Measurements from ENCODE around the gene NCS1. TPM values are rescaled to one million over a fixed set of nuclear protein-coding genes. Genes with fewer than 3 reads are reported as not detected.
"Not testable (repeated sequence)": the region's sequence is repeated elsewhere in the genome, so short reads cannot be mapped to it uniquely, and the experiment has no call there.

NCS1 gene
- total RNA-seq, 2 donors from 2014 or later: 0.12 to 0.31 TPM

DNA sequence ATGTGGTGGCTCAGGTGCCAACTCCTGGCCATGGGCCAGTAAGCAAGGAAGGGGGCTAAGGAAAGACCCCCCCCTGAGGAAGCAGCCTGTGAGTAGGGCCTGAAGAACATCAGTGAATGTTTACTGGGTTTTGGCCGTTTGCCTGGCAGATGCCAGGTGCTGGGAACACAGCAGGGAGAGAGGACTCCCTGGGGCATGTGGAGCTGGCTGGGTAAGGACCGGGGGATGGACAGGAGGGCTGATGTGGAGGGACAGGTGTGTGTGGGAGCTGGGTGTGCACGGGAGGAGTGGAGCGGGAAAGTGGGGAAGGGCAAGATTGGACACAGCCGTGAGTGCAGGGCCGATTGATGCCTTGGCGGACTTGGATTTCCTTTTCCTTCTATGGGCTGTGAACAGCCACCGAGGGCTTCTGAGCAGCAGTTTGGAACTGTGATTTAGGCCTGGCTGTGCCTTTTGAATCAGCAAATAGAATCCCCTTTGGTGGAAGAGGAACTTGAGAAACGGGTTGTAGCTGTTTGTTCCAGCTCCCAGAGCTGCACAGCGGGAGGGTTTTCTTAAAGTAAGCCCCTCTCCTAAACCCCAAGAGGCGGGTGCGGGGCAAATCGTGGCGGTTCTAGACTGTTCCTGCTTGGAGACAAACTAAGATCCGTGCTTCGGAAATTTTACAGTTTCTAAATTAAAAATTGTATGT lies 96.5 kb downstream of the NCS1 start:
- Mint-ChIP-seq H3K4me1 (peaks cover 10% of the 10 kb centered on the region), H3K27me3 (peaks cover 52% of the 10 kb centered on the region), H3K4me3 (no peak overlapping the region), H3K27ac (no peak overlapping the region), H3K36me3 (ENCODE audit: low read depth) (peaks cover 4% of the 10 kb centered on the region)
- no peaks in the 10 kb centered on the region for H3K9me3 ChIP-seq (ENCODE audit: control insufficient read depth, low read length, poor library complexity, severe bottlenecking)
- no peak for DNase-seq
- ATAC-seq: no peak

DNA sequence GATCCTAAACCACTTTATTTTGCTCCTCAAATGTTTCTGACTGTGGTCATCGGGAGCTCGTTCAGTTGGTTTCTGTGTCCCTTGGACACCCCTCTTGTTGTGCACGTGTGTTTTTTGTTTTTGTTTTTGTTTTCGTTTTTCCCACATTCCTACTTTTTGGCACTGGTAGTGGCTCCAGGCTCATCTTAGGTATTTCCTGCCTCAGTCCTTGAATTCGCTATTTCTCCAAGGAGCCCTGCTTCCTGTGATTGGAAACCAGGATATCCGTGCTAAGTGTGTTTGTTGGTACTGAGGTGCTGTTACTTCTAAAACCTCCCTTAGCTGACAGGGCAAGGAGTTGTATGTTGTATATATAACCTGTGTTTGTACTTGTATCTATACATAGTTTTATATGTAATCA lies 99.3 kb downstream of the NCS1 start:
- DNase-seq (no peak), ATAC-seq (no peak)
- H3K27ac Mint-ChIP-seq: no peak overlapping the region
- H3K9me3 ChIP-seq (ENCODE audit: control insufficient read depth, low read length, poor library complexity, severe bottlenecking): no peaks in the 10 kb centered on the region
- H3K4me3 Mint-ChIP-seq: no peak overlapping the region
- H3K36me3 Mint-ChIP-seq (ENCODE audit: low read depth): peaks cover 2% of the 10 kb centered on the region
- peaks cover 42% of the 10 kb centered on the region for H3K27me3 Mint-ChIP-seq
- peaks cover 5% of the 10 kb centered on the region for H3K4me1 Mint-ChIP-seq

DNA sequence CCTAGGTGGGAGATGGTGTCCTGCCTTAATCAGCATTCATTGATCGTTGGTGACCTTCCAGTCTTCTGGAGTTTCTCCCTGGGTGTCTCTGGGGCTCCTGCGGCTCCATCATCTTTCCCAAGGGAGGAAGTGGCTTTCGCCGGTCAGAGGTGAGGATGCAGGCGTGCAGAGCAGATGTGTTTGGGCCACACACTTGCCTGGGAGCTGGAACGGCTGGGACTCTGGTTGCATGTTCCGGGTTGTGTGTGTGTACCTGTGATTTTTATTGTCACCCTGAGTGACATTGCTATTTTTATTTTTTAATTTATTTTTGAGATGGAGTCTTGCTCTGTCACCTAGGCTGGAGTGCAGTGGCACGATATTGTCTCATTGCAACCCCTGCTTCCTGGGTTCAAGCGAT lies 103.0 kb downstream of the NCS1 start:
- H3K9me3 ChIP-seq (ENCODE audit: control insufficient read depth, low read length, poor library complexity, severe bottlenecking): no peaks in the 10 kb centered on the region
- no peaks in the 10 kb centered on the region for H3K36me3 Mint-ChIP-seq (ENCODE audit: low read depth)
- ATAC-seq (no peak), DNase-seq (no peak)
- peaks cover 29% of the 10 kb centered on the region for H3K27me3 Mint-ChIP-seq
- no peak overlapping the region for H3K4me3 Mint-ChIP-seq
- no peak overlapping the region for H3K27ac Mint-ChIP-seq
- H3K4me1 Mint-ChIP-seq: no peaks in the 10 kb centered on the region

DNA sequence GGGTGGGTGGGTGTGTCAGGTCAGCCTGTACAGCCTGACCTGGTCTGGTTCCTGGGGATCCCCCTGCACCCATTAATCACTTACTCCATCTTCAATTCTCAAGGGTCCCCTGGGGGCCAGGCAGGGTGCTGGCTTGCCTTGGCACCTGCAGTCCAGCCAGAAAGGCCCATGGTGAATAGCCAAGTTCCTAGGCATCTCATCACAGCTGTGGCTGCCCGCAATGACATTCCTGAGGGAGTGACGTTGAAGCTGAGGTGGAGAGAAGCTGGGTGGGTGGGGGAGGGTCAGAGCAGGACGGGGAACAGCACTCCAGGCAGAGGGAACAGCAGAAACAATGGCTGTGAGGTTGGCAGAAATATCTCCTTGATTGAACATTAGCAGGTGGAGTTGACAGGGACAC lies 103.9 kb downstream of the NCS1 start:
- ATAC-seq (no peak), DNase-seq (no peak)
- H3K27ac Mint-ChIP-seq: no peak overlapping the region
- peaks cover 32% of the 10 kb centered on the region for H3K27me3 Mint-ChIP-seq
- no peaks in the 10 kb centered on the region for H3K9me3 ChIP-seq (ENCODE audit: control insufficient read depth, low read length, poor library complexity, severe bottlenecking)
- H3K36me3 Mint-ChIP-seq (ENCODE audit: low read depth): no peaks in the 10 kb centered on the region
- H3K4me3 Mint-ChIP-seq: no peak overlapping the region
- no peaks in the 10 kb centered on the region for H3K4me1 Mint-ChIP-seq

DNA sequence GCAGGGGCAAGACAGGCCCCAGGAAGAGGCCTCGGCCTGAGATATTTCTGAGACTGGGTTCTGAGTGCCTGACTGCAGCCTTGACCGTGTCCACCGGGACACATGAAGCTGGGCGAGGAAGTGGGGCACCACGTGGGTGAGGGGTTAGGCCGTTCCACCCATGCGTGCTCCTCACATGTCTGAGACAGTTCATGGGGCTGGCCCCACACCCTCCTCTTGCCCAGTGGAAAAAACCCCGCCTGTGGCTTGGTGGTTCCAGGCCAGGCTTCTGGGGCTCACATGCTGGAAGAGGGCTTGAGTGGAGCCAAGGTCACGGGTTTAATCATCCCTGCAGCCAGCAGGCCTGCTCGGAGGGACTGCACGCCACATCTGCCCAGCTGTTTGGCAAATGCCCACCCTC lies 104.8 kb downstream of the NCS1 start:
- H3K27ac Mint-ChIP-seq: no peak overlapping the region
- H3K4me1 Mint-ChIP-seq: no peaks in the 10 kb centered on the region

DNA sequence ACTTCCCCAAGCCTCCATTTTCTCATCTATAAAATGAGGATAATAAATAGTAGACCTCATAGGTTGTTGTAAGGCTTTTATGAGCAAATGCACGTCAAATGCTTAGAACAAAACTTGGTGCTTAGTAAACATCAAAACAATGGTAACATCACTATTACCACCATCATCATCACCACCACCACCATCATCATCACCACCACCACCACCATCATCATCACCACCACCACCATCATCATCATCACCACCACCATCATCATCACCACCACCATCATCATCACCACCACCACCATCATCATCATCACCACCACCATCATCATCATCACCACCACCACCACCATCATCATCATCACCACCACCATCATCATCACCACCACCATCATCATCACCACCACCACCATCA lies 105.3 kb downstream of the NCS1 start:
- ATAC-seq; H3K36me3 Mint-ChIP-seq (ENCODE audit: low read depth); DNase-seq; H3K4me3 Mint-ChIP-seq; H3K27ac Mint-ChIP-seq; H3K9me3 ChIP-seq (ENCODE audit: control insufficient read depth, low read length, poor library complexity, severe bottlenecking); H3K4me1 Mint-ChIP-seq: not testable (repeated sequence)
- peaks cover 38% of the 10 kb centered on the region for H3K27me3 Mint-ChIP-seq

More for the DNA sequence above, 104.8 kb downstream of the NCS1 start:
- no peaks in the 10 kb centered on the region for H3K9me3 ChIP-seq (ENCODE audit: control insufficient read depth, low read length, poor library complexity, severe bottlenecking)
- Mint-ChIP-seq H3K27me3 (peaks cover 36% of the 10 kb centered on the region), H3K36me3 (ENCODE audit: low read depth) (no peaks in the 10 kb centered on the region), H3K4me3 (no peak overlapping the region)
- ATAC-seq (no peak), DNase-seq (no peak)

DNA sequence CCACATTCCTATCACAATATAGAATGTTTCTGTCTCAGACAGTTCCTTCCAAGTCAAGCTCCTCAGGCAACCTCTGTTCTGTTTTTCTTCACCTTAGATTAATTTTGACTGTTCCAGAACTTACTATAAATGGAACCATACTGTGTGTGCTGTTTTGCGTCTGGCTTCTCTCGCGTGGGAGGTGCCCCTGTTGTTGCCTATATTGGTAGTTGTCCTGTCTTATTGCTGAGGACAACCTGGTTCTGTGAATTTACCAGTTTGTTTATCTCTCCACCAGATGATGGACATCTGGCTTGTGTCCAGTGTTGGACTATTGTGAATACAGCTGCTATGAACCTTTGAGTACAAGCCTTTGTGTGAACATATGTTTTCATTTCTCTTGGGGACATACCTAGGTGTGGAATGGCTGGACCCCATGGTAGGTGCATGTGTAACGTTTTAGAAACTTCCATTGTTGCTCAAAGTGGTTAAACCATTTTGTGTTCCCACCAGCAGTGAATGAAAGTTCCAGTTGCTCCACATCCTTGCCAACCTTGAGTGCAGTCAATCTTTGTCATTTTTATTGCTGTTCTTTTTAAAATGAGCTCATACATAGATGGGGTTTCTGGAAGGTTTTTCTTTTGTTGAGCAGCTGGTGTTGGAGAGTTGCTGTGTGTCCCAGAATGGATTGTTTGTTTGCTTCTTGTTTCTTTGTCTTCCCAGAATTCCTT lies 111.5 kb downstream of the NCS1 start:
- H3K9me3 ChIP-seq (ENCODE audit: control insufficient read depth, low read length, poor library complexity, severe bottlenecking): no peaks in the 10 kb centered on the region
- H3K4me1 Mint-ChIP-seq: peaks cover 5% of the 10 kb centered on the region
- peaks cover 71% of the 10 kb centered on the region for H3K27me3 Mint-ChIP-seq
- H3K36me3 Mint-ChIP-seq (ENCODE audit: low read depth): peaks cover 3% of the 10 kb centered on the region
- no peak overlapping the region for H3K27ac Mint-ChIP-seq
- no peak overlapping the region for H3K4me3 Mint-ChIP-seq
- DNase-seq: no peak
- ATAC-seq: no peak

DNA sequence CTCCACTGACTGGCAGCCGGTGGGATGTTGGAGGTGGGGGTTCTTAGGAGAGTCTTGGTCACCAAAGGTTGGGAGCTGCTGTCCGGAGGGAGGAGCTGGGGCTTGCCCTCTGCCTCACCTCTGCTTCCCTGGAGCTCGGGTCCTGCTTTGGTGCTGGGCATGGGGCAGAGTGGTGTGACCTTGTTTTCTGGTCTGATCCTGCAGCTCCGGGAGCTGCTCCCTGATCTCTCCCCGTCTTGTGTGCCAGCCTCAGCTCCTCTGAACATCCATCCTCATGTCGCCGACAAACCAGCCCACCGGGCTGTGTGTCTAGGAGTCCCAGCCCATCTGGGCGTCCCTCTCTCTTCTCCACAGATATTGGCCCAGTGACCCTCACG lies 112.0 kb downstream of the NCS1 start:
- H3K27me3 Mint-ChIP-seq: peaks cover 75% of the 10 kb centered on the region
- no peak for DNase-seq
- no peaks in the 10 kb centered on the region for H3K9me3 ChIP-seq (ENCODE audit: control insufficient read depth, low read length, poor library complexity, severe bottlenecking)
- H3K36me3 Mint-ChIP-seq (ENCODE audit: low read depth): peaks cover 3% of the 10 kb centered on the region
- H3K4me3 Mint-ChIP-seq: no peak overlapping the region
- peaks cover 5% of the 10 kb centered on the region for H3K4me1 Mint-ChIP-seq
- no peak overlapping the region for H3K27ac Mint-ChIP-seq
- no peak for ATAC-seq

DNA sequence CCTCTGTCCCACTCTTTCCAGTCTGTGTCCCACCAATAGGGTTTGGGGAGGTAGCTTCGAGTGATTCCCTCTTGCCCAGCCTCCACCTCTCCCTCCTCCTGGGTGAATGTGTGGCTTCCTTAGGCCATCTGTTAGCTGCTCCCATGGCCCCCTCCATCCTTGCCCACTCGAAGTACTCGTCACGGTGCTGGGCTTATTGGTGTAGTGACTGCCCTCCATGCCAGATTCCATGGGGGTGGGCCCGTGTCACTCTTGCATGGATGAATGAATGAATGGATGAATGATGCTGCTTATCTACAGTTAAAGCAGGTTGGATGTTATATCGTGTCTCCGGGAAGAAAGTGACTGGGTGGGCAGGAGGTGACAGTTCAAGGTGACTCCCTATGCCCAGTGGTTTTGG lies 112.5 kb downstream of the NCS1 start:
- DNase-seq (no peak), ATAC-seq (no peak)
- Mint-ChIP-seq H3K4me3 (no peak overlapping the region), H3K36me3 (ENCODE audit: low read depth) (peaks cover 3% of the 10 kb centered on the region), H3K4me1 (peaks cover 5% of the 10 kb centered on the region), H3K27ac (no peak overlapping the region), H3K27me3 (peaks cover 75% of the 10 kb centered on the region)
- H3K9me3 ChIP-seq (ENCODE audit: control insufficient read depth, low read length, poor library complexity, severe bottlenecking): no peaks in the 10 kb centered on the region

DNA sequence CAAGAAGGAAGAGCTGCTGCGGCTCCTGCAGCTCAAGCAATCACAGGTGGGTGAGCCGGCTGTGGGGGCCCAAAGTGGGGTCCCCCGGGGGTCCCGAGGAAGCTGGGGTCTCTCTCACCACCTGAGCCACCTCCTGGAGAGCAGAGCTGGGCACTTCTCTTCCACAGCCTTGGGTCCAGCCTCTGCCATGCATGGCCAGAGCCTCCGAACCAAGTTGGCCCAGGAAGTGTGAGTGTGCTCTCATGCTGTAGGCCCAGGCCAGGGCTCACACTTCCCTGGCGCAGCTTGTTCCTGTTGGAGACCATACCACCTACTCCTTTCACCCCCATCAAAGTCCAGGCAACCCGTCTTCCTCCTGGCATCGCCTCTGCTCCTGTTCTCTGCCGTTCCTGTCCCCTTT lies 113.1 kb downstream of the NCS1 start:
- no peak overlapping the region for H3K4me3 Mint-ChIP-seq
- H3K27me3 Mint-ChIP-seq: peaks cover 80% of the 10 kb centered on the region
- no peak overlapping the region for H3K27ac Mint-ChIP-seq
- ATAC-seq: no peak
- H3K9me3 ChIP-seq (ENCODE audit: control insufficient read depth, low read length, poor library complexity, severe bottlenecking): no peaks in the 10 kb centered on the region
- DNase-seq: no peak
- peaks cover 3% of the 10 kb centered on the region for H3K36me3 Mint-ChIP-seq (ENCODE audit: low read depth)
- peaks cover 5% of the 10 kb centered on the region for H3K4me1 Mint-ChIP-seq

DNA sequence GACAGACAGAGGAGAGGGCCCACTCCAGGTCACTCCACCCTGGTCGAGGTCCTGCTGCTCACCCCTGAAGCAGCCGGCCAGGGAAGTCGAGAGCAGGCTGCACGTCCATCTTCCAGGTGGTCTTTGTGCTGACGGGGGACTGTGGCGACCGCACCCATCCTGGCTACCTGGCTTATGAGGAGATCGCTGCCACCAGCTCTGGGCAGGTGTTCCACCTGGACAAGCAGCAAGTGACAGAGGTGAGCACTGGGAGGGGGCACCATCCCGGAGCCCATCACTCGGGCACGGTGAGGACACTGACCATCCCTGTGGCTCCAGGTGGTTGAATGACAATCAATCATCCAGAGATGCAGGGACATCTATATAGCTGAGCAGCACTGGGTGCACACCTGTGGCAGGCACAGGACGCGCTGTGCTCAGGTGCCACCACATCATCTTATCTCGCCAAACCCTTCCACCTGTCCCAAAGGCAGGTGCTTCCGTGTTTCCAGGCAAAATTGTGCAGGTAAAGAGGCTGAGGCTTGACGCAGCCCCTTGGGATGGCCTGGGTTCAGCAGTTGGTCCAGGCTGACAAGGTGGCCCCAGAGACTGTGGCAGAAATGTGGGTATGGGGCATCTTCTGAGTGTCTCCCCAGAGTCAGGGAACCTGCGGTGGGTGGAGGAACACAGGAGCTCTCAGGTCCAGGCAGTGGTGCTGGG lies 114.0 kb downstream of the NCS1 start:
- H3K27me3 Mint-ChIP-seq: peaks cover 82% of the 10 kb centered on the region
- peaks cover 3% of the 10 kb centered on the region for H3K36me3 Mint-ChIP-seq (ENCODE audit: low read depth)
- DNase-seq (no peak), ATAC-seq (no peak)
- H3K27ac Mint-ChIP-seq: no peak overlapping the region
- no peak overlapping the region for H3K4me3 Mint-ChIP-seq
- H3K4me1 Mint-ChIP-seq: peaks cover 5% of the 10 kb centered on the region
- no peaks in the 10 kb centered on the region for H3K9me3 ChIP-seq (ENCODE audit: control insufficient read depth, low read length, poor library complexity, severe bottlenecking)
